Activated naive CD4-positive, alpha-beta T cell treated with anti-CD3 and anti-CD28 coated beads, Interleukin-2, amount 50 U/mL, for 16 hours (primary cell): ENCODE results near the gene ZNF600.
"Not testable (repeated sequence)": the region's sequence is repeated elsewhere in the genome, so short reads cannot be mapped to it uniquely, and the experiment has no call there.

Experiments
- DNase-seq: peaks from one replicate; pipeline ENCODE4 v3.0.0-alpha.2; 2020

Gene ZNF600

DNA sequence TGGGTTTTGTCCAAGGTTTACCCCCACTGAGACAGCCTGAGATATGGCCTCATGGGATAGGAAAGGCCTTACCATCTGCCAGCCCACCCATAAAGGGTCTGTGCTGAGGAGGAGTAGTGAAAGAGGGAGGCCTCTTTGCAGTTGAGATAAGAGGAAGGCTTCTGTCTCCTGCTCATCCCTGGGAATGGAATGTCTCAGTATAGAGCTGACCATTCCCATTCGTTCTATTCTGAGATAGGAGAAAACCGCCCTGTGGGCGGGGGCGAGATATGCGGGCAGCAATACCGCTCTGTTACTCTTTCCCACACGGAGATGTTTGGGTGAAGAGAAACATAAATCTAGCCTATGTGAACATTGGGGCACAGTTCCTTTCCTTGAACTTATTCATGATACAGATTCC lies 45.2 kb downstream of the ZNF600 start:
- DNase-seq: not testable (repeated sequence)

DNA sequence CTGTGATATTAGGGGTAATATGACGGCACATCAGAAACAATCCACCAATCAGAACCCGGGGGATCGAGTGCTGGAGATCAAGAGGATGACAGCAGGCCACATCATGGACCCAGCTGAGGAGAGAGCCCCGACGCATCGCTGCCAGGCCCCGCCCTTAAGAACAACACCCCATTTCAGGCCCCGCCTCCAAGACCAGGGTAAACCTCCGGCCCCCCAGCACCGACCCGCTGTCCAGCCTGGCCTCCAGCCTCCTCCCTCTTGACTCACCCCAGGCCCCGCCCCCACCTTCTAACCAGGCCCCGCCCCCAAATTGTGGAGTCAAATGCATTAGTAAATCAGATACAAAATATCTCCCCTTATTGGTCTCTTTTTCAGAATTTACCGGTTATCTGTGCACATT lies 47.0 kb downstream of the ZNF600 start:
- no peak for DNase-seq

- DNase-seq: no peak
Observed at GRCh38 chr19:52735734-52736133, 50.9 kb downstream of the ZNF600 start.

GRCh38 chr19:52734893-52735661 lies 51.5 kb downstream of the ZNF600 start, which contains the start of gene ZNF611:
ZNF611 (minus strand) TSS chr19:52735044; CDS start chr19:52715894, 19,150 bp downstream.
- DNase-seq: peak; percentile 99

DNA sequence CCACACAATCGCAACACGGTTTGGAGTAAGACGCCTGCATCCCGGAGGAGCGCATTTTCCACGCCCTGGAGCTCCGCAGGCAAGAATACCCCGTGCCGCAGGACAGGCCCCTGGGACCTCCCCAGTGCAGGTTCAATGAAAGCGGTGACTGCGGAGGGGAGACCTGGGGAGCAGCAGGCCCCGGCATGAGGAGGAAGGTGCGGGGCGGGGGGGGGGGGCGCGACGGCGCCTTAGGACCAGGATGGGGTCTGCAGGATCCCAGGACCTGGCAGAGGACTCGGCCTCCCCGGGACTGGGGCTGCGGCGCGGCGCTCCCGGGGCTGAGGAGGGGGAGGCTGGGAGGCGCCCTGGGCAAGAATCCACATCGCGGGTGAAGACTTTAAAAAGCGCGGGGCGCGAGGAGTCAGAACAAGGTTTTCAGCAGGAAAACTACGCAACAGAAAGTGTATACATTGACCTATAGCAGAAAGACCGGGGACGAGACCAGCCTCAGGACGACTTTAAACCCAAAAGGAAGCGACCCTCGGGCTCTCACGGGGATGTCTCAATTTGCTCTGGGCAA lies 52.2 kb downstream of the ZNF600 start:
- no peak for DNase-seq

GRCh38 chr19:52726051-52726450 lies 60.5 kb downstream of the ZNF600 start:
- DNase-seq: not testable (repeated sequence)

DNA sequence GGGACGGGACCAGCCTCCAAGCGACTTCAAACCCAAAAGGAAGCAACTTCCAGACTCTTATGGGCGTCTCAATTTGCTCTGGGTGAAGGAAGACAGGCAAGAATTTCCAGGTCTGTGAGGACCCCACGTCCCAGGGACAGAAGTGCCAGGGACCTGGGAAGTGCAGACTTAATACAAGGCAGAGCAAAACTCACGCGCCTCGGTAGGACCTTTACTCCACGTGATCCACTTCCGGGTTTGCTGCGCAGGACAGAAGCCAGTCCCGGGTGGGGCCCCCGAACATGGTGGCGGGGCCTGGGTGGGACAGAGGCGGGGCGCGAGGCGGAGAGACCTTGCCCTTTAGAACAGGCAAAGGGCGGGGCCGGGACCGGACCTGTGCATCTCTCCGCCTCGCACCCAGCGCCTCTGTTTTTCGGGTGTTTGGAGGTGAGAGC lies 61.0 kb downstream of the ZNF600 start:
- no peak for DNase-seq

DNA sequence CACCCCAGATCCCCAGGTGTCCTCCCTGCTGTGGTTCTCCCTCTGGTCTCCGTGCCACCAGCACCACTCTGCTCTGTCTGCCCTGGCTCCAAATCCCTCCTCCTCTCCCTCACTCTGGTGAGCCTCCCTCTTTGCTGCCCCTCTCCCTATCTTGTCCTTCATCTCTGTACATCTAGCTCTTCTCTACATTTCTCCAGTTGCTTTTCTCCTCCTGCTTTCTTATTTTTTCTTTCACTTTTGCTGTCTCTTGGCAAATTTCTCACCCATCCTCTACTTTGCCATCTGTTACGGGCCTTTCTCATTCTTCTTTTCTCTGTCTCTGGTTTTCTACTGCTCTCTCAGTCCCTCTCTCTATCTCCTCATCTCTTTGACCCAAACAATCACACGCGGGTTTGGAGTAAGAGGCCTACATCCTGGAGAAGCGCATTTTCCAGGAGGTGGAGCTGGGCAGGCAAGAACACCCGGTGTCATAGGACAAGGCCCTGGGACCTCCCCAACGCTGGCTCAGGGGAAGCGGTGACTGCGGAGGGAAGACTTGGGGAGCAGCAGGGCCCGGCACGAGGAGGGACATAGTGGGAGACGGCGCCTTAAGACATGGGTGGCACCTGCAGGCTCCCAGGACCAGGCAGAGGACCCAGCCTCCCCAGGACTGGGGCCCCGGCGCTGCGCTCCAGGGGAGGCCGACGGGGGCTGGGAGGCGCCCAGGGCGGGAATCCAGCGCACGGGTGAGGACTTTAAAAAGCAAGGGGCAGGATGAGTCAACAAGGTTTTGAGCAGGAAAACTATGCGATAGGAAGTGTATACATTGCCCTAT lies 61.7 kb downstream of the ZNF600 start:
- DNase-seq: no peak

DNA sequence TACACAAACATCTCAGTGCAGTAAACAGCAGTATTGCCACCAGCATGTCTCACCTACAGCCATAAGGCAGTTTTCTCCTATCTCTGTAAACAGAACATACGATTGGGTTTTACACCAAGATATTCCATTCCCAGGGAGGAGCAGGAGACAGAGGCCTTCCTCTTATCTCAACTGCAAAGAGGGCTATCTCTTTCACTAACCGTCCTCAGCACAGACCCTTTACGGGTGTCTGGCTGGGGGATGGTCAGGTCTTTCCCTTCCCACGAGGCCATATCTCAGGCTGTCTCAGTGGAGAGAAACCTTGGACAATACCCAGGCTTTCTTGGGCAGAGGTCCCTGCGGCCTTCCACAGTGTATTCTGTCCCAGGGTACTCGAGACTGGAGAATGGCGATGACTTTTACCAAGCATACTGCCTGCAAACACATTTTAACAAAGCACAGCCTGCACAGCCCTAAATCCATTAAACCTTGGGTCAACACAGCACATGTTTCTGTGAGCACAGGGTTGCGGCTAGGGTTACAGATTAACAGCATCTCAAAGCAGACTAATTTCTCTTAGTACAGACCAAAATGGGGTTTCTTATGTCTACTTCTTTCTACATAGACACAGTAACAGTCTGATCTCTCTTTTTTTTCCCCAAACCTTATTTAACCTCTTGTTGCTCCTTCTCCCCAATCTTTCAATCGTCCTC lies 62.5 kb downstream of the ZNF600 start:
- DNase-seq: not testable (repeated sequence)

GRCh38 chr19:52722062-52723003 lies 64.3 kb downstream of the ZNF600 start:
- no peak for DNase-seq

- not testable (repeated sequence) for DNase-seq
Observed at GRCh38 chr19:52720541-52720940, 66.0 kb downstream of the ZNF600 start.

DNA sequence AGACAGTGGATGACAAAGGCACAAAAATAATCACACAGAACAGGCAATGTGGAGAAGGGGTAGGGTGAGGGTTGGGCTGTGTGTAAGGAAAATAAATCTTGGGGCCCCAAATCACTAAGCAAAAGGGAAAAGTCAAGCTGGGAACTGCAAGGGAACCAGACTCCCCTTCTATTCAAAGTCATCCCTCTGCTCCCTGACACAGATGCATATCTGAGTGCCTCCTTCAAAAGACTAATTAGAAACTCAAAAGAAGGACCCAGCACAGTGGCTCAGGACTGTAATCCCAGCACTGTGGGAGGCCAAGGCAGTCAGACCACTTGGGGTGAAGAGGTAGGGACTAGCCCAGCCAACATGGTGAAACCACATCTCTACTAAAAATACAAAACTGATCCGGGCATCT lies 70.1 kb downstream of the ZNF600 start:
- DNase-seq: no peak

GRCh38 chr19:52715902-52716301 lies 70.7 kb downstream of the ZNF600 start:
- not testable (repeated sequence) for DNase-seq

- not testable (repeated sequence) for DNase-seq
Observed at GRCh38 chr19:52715330-52715729, 71.3 kb downstream of the ZNF600 start.
